GM12801 (cell line): ENCODE measurements around the gene CT45A5.
"Not testable (repeated sequence)": the region's sequence is repeated elsewhere in the genome, so short reads cannot be mapped to it uniquely, and the experiment has no call there.

Source experiments
- CTCF ChIP-seq: IDR thresholded peaks from one replicate; pipeline ENCODE4 v1.5.1; 2011; ENCODE audit warnings: control low read depth; ENCODE audit not compliant: insufficient read length; ENCODE audit errors: extremely low read depth

Gene CT45A5

GRCh38 chrX:135785403-135785802 lies at the start of gene CT45A5:
CT45A5 (minus strand) TSS chrX:135785503; CDS start chrX:135781729, 3,774 bp downstream.
- TF ChIP-seq CTCF, result not testable (repeated sequence)

- TF ChIP-seq CTCF, result not testable (repeated sequence)
These were observed 34.6 kb upstream of the CT45A5 start, which contains the start of gene CT45A2 for GRCh38 chrX:135819912-135820311. CT45A2 (minus strand) TSS chrX:135820012; CDS start chrX:135816265, 3,747 bp downstream.

- TF ChIP-seq CTCF, result not testable (repeated sequence)
These were observed 17.4 kb upstream of the CT45A5 start, which contains the start of gene CT45A6 for GRCh38 chrX:135802687-135803086. CT45A6 (minus strand) TSS chrX:135802787; CDS start chrX:135798993, 3,794 bp downstream.

GRCh38 chrX:135768091-135768490 lies 17.2 kb downstream of the CT45A5 start, which contains the start of gene CT45A3:
CT45A3 (minus strand) TSS chrX:135768191; CDS start chrX:135764444, 3,747 bp downstream.
- TF ChIP-seq CTCF, result not testable (repeated sequence)

GRCh38 chrX:135741192-135741715 lies 44.0 kb downstream of the CT45A5 start:
- no peak for TF ChIP-seq CTCF

GRCh38 chrX:135740681-135741149 lies 44.6 kb downstream of the CT45A5 start:
- no peak for TF ChIP-seq CTCF

GRCh38 chrX:135737366-135738071 lies 47.8 kb downstream of the CT45A5 start:
- TF ChIP-seq CTCF, result no peak
